Mesendoderm (in vitro differentiated cells): ENCODE data around the gene ENAH.
A peak's percentile ranks its signal among the peaks of the same experiment; 100 is the strongest.
"Not testable (repeated sequence)": the region's sequence is repeated elsewhere in the genome, so short reads cannot be mapped to it uniquely, and the experiment has no call there.

Experiments used
- DNase-seq: peaks from one replicate; pipeline ENCODE4 v3.0.0; 2013
- H2AK5ac ChIP-seq: 2 replicates; pipeline ENCODE4 v1.6.1; 2013; ENCODE audit warnings: low read length, inconsistent platforms
- H2BK120ac ChIP-seq: 2 replicates; pipeline ENCODE4 v1.6.1; 2013; ENCODE audit warnings: low read depth, mild to moderate bottlenecking, low read length, moderate library complexity, mixed read lengths
- H2BK15ac ChIP-seq: replicated peaks from 2 replicates; pipeline ENCODE4 v1.6.1; 2013; ENCODE audit warnings: low read depth, mild to moderate bottlenecking, moderate library complexity
- H2BK5ac ChIP-seq: 2 replicates; pipeline ENCODE4 v1.6.1; 2013; ENCODE audit warnings: low read length, inconsistent platforms
- H3K18ac ChIP-seq: 2 replicates; pipeline ENCODE4 v1.6.1; 2013; ENCODE audit warnings: mild to moderate bottlenecking, low read length, mixed read lengths
- H3K23ac ChIP-seq: one replicate; pipeline ENCODE4 v1.6.1; 2013; ENCODE audit warnings: low read length
- H3K27ac ChIP-seq: 2 replicates; pipeline ENCODE4 v1.5.1; 2013; ENCODE audit warnings: low read depth, mild to moderate bottlenecking, inconsistent platforms, low read length, moderate library complexity
- H3K27me3 ChIP-seq: 2 replicates; pipeline ENCODE4 v1.6.1; 2013; ENCODE audit warnings: low read length, control low read depth, mild to moderate bottlenecking, inconsistent platforms; ENCODE audit not compliant: insufficient read depth, poor library complexity
- H3K36me3 ChIP-seq: 2 replicates; pipeline ENCODE4 v1.6.1; 2013; ENCODE audit warnings: low read length, inconsistent platforms; ENCODE audit not compliant: control insufficient read depth, insufficient read depth
- H3K4ac ChIP-seq: one replicate; pipeline ENCODE4 v1.6.1; 2013; ENCODE audit warnings: low read depth, mild to moderate bottlenecking, low read length, moderate library complexity
- H3K4me1 ChIP-seq: 2 replicates; pipeline ENCODE4 v1.6.1; 2013; ENCODE audit warnings: low read depth, low read length, inconsistent platforms; ENCODE audit not compliant: control insufficient read depth
- H3K4me2 ChIP-seq: 2 replicates; pipeline ENCODE4 v1.6.1; 2013; ENCODE audit warnings: low read length
- H3K4me3 ChIP-seq: 2 replicates; pipeline ENCODE4 v1.5.1; 2013; ENCODE audit warnings: mild to moderate bottlenecking, low read length
- H3K56ac ChIP-seq: one replicate; pipeline ENCODE4 v1.6.1; 2013; ENCODE audit warnings: low read length
- H3K79me1 ChIP-seq: 2 replicates; pipeline ENCODE4 v1.6.1; 2013; ENCODE audit warnings: low read length, inconsistent platforms
- H3K79me2 ChIP-seq: 2 replicates; pipeline ENCODE4 v1.6.1; 2013; ENCODE audit warnings: mild to moderate bottlenecking, low read length; ENCODE audit not compliant: control insufficient read depth, insufficient read depth
- H3K9ac ChIP-seq: 2 replicates; pipeline ENCODE4 v1.6.1; 2013; ENCODE audit warnings: low read length, inconsistent platforms
- H4K5ac ChIP-seq: one replicate; pipeline ENCODE4 v1.6.1; 2013; ENCODE audit warnings: low read length
- H4K8ac ChIP-seq: one replicate; pipeline ENCODE4 v1.6.1; 2013; ENCODE audit warnings: low read depth, mild to moderate bottlenecking, control low read depth, low read length, moderate library complexity
- WGBS: extraction: QIAGEN DNeasy Blood & Tissue Kit; methylation state at CpG from one replicate; pipeline ENCODE4 v1.1.7; 2013; ENCODE audit warnings: low lambda C conversion rate, missing lambda C conversion rate; ENCODE audit not compliant: insufficient coverage; ENCODE audit errors: extremely low coverage; 5-methylcytosine and 5-hydroxymethylcytosine counted together

The ENAH gene

DNA sequence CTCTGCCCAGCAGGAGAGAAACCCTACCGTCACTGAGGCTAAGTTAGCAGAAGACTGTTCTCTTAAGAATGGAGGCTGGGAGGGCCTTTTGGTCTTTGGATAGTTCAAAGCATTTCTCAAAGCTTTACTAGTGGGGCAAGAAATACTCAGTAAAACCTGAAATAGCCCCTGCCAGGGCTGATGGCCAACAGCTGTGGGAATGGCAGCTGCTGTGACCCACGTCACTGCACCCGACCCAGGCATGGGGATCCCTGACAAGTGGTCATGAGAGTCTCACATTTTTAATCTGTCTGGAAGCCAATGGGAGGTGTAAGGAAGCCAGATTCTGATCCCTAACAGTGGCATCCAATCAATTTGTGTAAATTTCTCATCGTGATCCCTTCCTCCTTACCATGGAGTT lies 44.5 kb upstream of the ENAH start:
- no peak overlapping the region for H3K4ac ChIP-seq
- no peak overlapping the region for H3K23ac ChIP-seq
- no peak overlapping the region for H2BK5ac ChIP-seq
- no peak for DNase-seq
- no peak overlapping the region for H3K9ac ChIP-seq
- H4K5ac ChIP-seq = no peak overlapping the region
- H3K18ac ChIP-seq = no peak overlapping the region
- H2BK15ac ChIP-seq = no peak overlapping the region
- no CpG with 5 or more reads among the region's 4 CpGs for WGBS
- no peak overlapping the region for H4K8ac ChIP-seq
- no peak overlapping the region for H3K4me2 ChIP-seq
- no peaks in the 10 kb centered on the region for H3K79me2 ChIP-seq
- H3K27me3 ChIP-seq = no peaks in the 10 kb centered on the region
- no peak overlapping the region for H3K4me3 ChIP-seq
- H2AK5ac ChIP-seq = no peak overlapping the region
- H3K27ac ChIP-seq = no peak overlapping the region
- no peaks in the 10 kb centered on the region for H3K36me3 ChIP-seq
- H3K56ac ChIP-seq = no peak overlapping the region
- H3K4me1 ChIP-seq = no peaks in the 10 kb centered on the region
- no peaks in the 10 kb centered on the region for H3K79me1 ChIP-seq
- H2BK120ac ChIP-seq = no peak overlapping the region

- Histone ChIP-seq H4K8ac (no peak overlapping the region), H3K79me1 (no peaks in the 10 kb centered on the region), H4K5ac (no peak overlapping the region), H3K4me3 (no peak overlapping the region), H3K18ac (no peak overlapping the region), H3K9ac (no peak overlapping the region), H3K56ac (no peak overlapping the region), H3K4me2 (no peak overlapping the region), H2BK5ac (no peak overlapping the region), H3K27me3 (no peaks in the 10 kb centered on the region), H2BK15ac (no peak overlapping the region), H3K79me2 (no peaks in the 10 kb centered on the region), H3K36me3 (no peaks in the 10 kb centered on the region), H3K23ac (no peak overlapping the region), H3K4ac (no peak overlapping the region), H3K27ac (no peak overlapping the region), H2AK5ac (no peak overlapping the region), H3K4me1 (peaks cover 3% of the 10 kb centered on the region), H2BK120ac (no peak overlapping the region)
- DNase-seq = no peak
- no CpG with 5 or more reads among the region's 6 CpGs for WGBS
These were observed 42.8 kb upstream of the ENAH start for GRCh38 chr1:225695578-225696337.

DNA sequence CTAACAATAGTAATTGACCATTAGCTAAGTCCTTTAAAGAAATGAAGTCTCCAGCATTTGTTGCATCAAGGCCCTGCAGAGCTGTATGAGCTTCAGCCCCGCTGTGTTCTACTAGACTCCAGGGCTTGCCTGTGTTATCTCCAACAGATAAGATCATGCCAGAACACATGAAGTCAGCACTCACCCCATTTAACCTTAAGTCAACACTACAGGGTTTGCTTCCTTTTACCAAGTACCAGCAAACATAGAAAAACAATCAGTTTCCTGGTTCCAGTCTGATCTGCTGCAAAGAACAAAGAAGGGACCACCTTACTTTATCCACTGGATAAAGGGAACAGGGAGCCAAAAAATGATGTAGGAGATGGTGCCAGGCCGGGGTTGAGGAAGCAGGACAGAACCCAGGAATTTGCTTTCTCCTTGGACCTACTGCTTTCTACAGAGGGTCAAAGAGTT lies 41.3 kb upstream of the ENAH start:
- Histone ChIP-seq H3K18ac (no peak overlapping the region), H4K5ac (no peak overlapping the region), H3K27me3 (no peaks in the 10 kb centered on the region), H3K27ac (no peak overlapping the region), H3K4ac (no peak overlapping the region), H3K4me3 (no peak overlapping the region), H2BK5ac (no peak overlapping the region), H3K9ac (no peak overlapping the region), H2BK15ac (no peak overlapping the region), H3K36me3 (no peaks in the 10 kb centered on the region), H2AK5ac (no peak overlapping the region), H4K8ac (no peak overlapping the region), H2BK120ac (no peak overlapping the region), H3K23ac (no peak overlapping the region), H3K56ac (no peak overlapping the region), H3K79me1 (no peaks in the 10 kb centered on the region), H3K79me2 (no peaks in the 10 kb centered on the region), H3K4me2 (no peak overlapping the region), H3K4me1 (peaks cover 3% of the 10 kb centered on the region)
- DNase-seq = peak; percentile 87
- no CpG with 5 or more reads among the region's 2 CpGs for WGBS

DNA sequence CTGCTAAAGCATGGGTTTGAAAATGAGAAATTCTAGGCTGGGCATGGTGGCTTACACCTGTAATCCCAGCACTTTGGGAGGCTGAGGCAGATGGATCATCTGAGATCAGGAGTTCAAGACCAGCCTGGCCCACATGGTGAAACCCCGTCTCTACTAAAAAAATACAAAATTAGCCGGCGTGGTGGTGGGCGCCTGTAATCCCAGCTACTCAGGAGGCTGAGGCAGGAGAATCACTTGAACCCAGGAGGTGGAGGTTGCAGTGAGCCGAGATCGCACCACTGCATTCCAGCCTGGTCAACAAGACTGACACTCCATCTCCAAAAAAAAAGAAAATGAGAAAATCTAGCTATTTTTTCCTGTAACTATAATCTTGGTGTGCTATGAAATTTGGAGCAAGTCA lies 40.8 kb upstream of the ENAH start:
- H2BK15ac ChIP-seq, H2AK5ac ChIP-seq, H3K4me2 ChIP-seq, H3K27me3 ChIP-seq, H3K4me3 ChIP-seq, H3K79me1 ChIP-seq, H3K4ac ChIP-seq, H4K8ac ChIP-seq, H3K36me3 ChIP-seq, H4K5ac ChIP-seq, H3K9ac ChIP-seq, H3K23ac ChIP-seq, H3K18ac ChIP-seq, H2BK120ac ChIP-seq, H3K56ac ChIP-seq, H3K27ac ChIP-seq, H3K4me1 ChIP-seq, H3K79me2 ChIP-seq, H2BK5ac ChIP-seq, DNase-seq: not testable (repeated sequence)
- no CpG with 5 or more reads among the region's 6 CpGs for WGBS

GRCh38 chr1:225693085-225693696 lies 40.3 kb upstream of the ENAH start:
- Histone ChIP-seq H3K36me3 (no peaks in the 10 kb centered on the region), H2BK5ac (no peak overlapping the region), H3K18ac (no peak overlapping the region), H2BK120ac (no peak overlapping the region), H3K79me1 (no peaks in the 10 kb centered on the region), H4K5ac (no peak overlapping the region), H4K8ac (no peak overlapping the region), H2AK5ac (no peak overlapping the region), H3K4me2 (no peak overlapping the region), H3K79me2 (no peaks in the 10 kb centered on the region), H3K27me3 (no peaks in the 10 kb centered on the region), H3K4me1 (peaks cover 3% of the 10 kb centered on the region), H3K9ac (no peak overlapping the region), H3K4me3 (no peak overlapping the region), H2BK15ac (no peak overlapping the region), H3K23ac (no peak overlapping the region), H3K4ac (no peak overlapping the region), H3K56ac (no peak overlapping the region), H3K27ac (no peak overlapping the region)
- no peak for DNase-seq
- no CpG with 5 or more reads among the region's 6 CpGs for WGBS
